Measurements from ENCODE around the gene TEX13D.

Gene TEX13D

DNA sequence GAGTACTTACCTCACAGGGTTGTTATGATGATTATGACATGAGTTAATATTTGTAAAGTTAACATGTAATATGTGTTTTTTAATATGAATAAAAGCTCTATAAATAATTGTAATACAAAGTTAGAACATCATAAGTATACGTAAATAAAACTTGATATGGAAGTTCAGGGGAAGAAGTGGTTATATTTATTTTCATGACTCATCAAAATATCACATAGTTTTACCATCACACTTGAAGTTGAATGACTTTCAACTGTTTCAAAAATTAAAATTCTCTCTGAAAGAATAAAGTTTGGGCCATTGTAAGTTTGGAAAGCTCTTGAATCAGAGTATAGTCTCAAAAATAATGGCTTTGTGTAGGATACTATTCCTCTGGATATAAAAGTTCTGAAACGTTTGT is 22.2 kb downstream of the TEX13D start:
- Histone ChIP-seq H3K23ac (ENCODE audit: low read length) (no peak overlapping the region), H3K4ac (ENCODE audit: low read depth, low read length) (no peak overlapping the region), H3K4me1 (ENCODE audit: control insufficient read depth, low read depth, low read length) (no peaks in the 10 kb centered on the region), H3K56ac (ENCODE audit: low read length) (no peak overlapping the region), H2BK5ac (ENCODE audit: low read length) (no peak overlapping the region), H3K79me2 (ENCODE audit: control insufficient read depth, insufficient read depth, low read length) (no peaks in the 10 kb centered on the region), H2BK15ac (replicated peaks; ENCODE audit: low read depth) (no peak overlapping the region), H2AK5ac (ENCODE audit: low read length) (no peak overlapping the region), H2BK120ac (ENCODE audit: low read depth, low read length) (no peak overlapping the region), H3K79me1 (ENCODE audit: low read length) (no peaks in the 10 kb centered on the region), H3K36me3 (ENCODE audit: control insufficient read depth, insufficient read depth, low read length) (no peaks in the 10 kb centered on the region), H3K4me2 (ENCODE audit: low read length) (no peak overlapping the region), H4K5ac (ENCODE audit: low read length) (no peak overlapping the region), H3K9ac (ENCODE audit: low read length) (no peak overlapping the region), H3K27me3 (ENCODE audit: insufficient read depth, low read length, poor library complexity) (no peaks in the 10 kb centered on the region), H3K18ac (ENCODE audit: low read length) (no peak overlapping the region), H3K4me3 (ENCODE audit: low read length) (no peak overlapping the region), H4K8ac (ENCODE audit: low read depth, low read length) (no peak overlapping the region), H3K27ac (ENCODE audit: low read depth, low read length) (no peak overlapping the region)
- no CpG with 5 or more reads among the region's 2 CpGs for WGBS (ENCODE audit: extremely low coverage, insufficient coverage, low lambda C conversion rate)
- DNase-seq, result no peak

GRCh38 chrX:124358800-124359383 is 26.4 kb downstream of the TEX13D start:
- no CpG with 5 or more reads among the region's 3 CpGs for WGBS (ENCODE audit: extremely low coverage, insufficient coverage, low lambda C conversion rate)
- Histone ChIP-seq H4K8ac (ENCODE audit: low read depth, low read length) (no peak overlapping the region), H3K79me1 (ENCODE audit: low read length) (no peaks in the 10 kb centered on the region), H4K5ac (ENCODE audit: low read length) (no peak overlapping the region), H3K4me3 (ENCODE audit: low read length) (no peak overlapping the region), H3K18ac (ENCODE audit: low read length) (no peak overlapping the region), H3K27me3 (ENCODE audit: insufficient read depth, low read length, poor library complexity) (no peaks in the 10 kb centered on the region), H2BK5ac (ENCODE audit: low read length) (no peak overlapping the region), H3K23ac (ENCODE audit: low read length) (no peak overlapping the region), H3K9ac (ENCODE audit: low read length) (no peak overlapping the region), H3K36me3 (ENCODE audit: control insufficient read depth, insufficient read depth, low read length) (no peaks in the 10 kb centered on the region), H3K4me2 (ENCODE audit: low read length) (no peak overlapping the region), H2BK15ac (replicated peaks; ENCODE audit: low read depth) (no peak overlapping the region), H3K27ac (ENCODE audit: low read depth, low read length) (no peak overlapping the region), H3K56ac (ENCODE audit: low read length) (no peak overlapping the region), H3K79me2 (ENCODE audit: control insufficient read depth, insufficient read depth, low read length) (no peaks in the 10 kb centered on the region), H2BK120ac (ENCODE audit: low read depth, low read length) (no peak overlapping the region), H3K4me1 (ENCODE audit: control insufficient read depth, low read depth, low read length) (no peaks in the 10 kb centered on the region), H2AK5ac (ENCODE audit: low read length) (no peak overlapping the region), H3K4ac (ENCODE audit: low read depth, low read length) (no peak overlapping the region)
- DNase-seq, result peak; percentile 5

DNA sequence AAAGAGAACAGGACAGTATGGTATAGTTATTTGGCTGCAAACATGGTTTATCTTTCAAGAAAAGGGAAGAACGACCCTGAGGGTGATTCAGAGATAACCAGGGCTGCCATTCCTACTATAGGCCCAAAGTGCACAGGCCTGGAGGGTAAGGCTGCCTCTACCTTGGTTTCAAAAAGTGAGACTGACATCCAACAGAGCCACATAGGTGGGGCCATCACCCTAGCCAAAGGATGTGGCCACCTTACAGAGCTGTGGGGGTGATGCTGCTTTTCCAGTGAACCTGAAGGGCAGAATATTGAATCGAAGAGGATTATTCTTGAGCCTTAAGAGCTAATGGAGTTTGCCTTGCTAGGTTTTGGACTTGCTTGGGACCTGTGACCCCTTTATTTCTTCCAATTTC is 29.6 kb downstream of the TEX13D start:
- Histone ChIP-seq H3K27ac (ENCODE audit: low read depth, low read length) (no peak overlapping the region), H4K8ac (ENCODE audit: low read depth, low read length) (no peak overlapping the region)
- whole genome bisulfite sequencing (ENCODE audit: extremely low coverage, insufficient coverage, low lambda C conversion rate), result no CpG with 5 or more reads among the region's 2 CpGs

GRCh38 chrX:124362761-124363160 is 30.3 kb downstream of the TEX13D start:
- no peak overlapping the region for H3K56ac ChIP-seq (ENCODE audit: low read length)
- no peaks in the 10 kb centered on the region for H3K27me3 ChIP-seq (ENCODE audit: insufficient read depth, low read length, poor library complexity)
- H3K36me3 ChIP-seq (ENCODE audit: control insufficient read depth, insufficient read depth, low read length), result no peaks in the 10 kb centered on the region
- H3K9ac ChIP-seq (ENCODE audit: low read length), result no peak overlapping the region
- no peak overlapping the region for H2BK120ac ChIP-seq (ENCODE audit: low read depth, low read length)
- H3K4me2 ChIP-seq (ENCODE audit: low read length), result no peak overlapping the region
- H3K18ac ChIP-seq (ENCODE audit: low read length), result no peak overlapping the region
- H3K79me2 ChIP-seq (ENCODE audit: control insufficient read depth, insufficient read depth, low read length), result no peaks in the 10 kb centered on the region
- no CpG with 5 or more reads among the region's 1 CpG for WGBS (ENCODE audit: extremely low coverage, insufficient coverage, low lambda C conversion rate)
- H4K8ac ChIP-seq (ENCODE audit: low read depth, low read length), result no peak overlapping the region
- H3K4me1 ChIP-seq (ENCODE audit: control insufficient read depth, low read depth, low read length), result no peaks in the 10 kb centered on the region
- H2AK5ac ChIP-seq (ENCODE audit: low read length), result no peak overlapping the region
- no peak overlapping the region for H3K4me3 ChIP-seq (ENCODE audit: low read length)
- H2BK5ac ChIP-seq (ENCODE audit: low read length), result no peak overlapping the region
- no peak overlapping the region for H3K27ac ChIP-seq (ENCODE audit: low read depth, low read length)
- no peak overlapping the region for H2BK15ac ChIP-seq (replicated peaks; ENCODE audit: low read depth)
- no peak for DNase-seq
- H4K5ac ChIP-seq (ENCODE audit: low read length), result no peak overlapping the region
- no peaks in the 10 kb centered on the region for H3K79me1 ChIP-seq (ENCODE audit: low read length)
- no peak overlapping the region for H3K23ac ChIP-seq (ENCODE audit: low read length)
- no peak overlapping the region for H3K4ac ChIP-seq (ENCODE audit: low read depth, low read length)

More for the DNA sequence above, 29.6 kb downstream of the TEX13D start:
- no peak overlapping the region for H2AK5ac ChIP-seq (ENCODE audit: low read length)
- H3K36me3 ChIP-seq (ENCODE audit: control insufficient read depth, insufficient read depth, low read length), result no peaks in the 10 kb centered on the region
- H3K27me3 ChIP-seq (ENCODE audit: insufficient read depth, low read length, poor library complexity), result no peaks in the 10 kb centered on the region
- no peaks in the 10 kb centered on the region for H3K4me1 ChIP-seq (ENCODE audit: control insufficient read depth, low read depth, low read length)
- H3K9ac ChIP-seq (ENCODE audit: low read length), result no peak overlapping the region
- H3K4me3 ChIP-seq (ENCODE audit: low read length), result no peak overlapping the region
- H3K79me1 ChIP-seq (ENCODE audit: low read length), result no peaks in the 10 kb centered on the region
- no peaks in the 10 kb centered on the region for H3K79me2 ChIP-seq (ENCODE audit: control insufficient read depth, insufficient read depth, low read length)
- no peak overlapping the region for H2BK5ac ChIP-seq (ENCODE audit: low read length)
- H3K4me2 ChIP-seq (ENCODE audit: low read length), result no peak overlapping the region
- no peak for DNase-seq
- H3K23ac ChIP-seq (ENCODE audit: low read length), result no peak overlapping the region
- no peak overlapping the region for H3K56ac ChIP-seq (ENCODE audit: low read length)
- no peak overlapping the region for H2BK15ac ChIP-seq (replicated peaks; ENCODE audit: low read depth)
- no peak overlapping the region for H3K18ac ChIP-seq (ENCODE audit: low read length)
- no peak overlapping the region for H3K4ac ChIP-seq (ENCODE audit: low read depth, low read length)
- H2BK120ac ChIP-seq (ENCODE audit: low read depth, low read length), result no peak overlapping the region
- H4K5ac ChIP-seq (ENCODE audit: low read length), result no peak overlapping the region

GRCh38 chrX:124369722-124370121 is 37.3 kb downstream of the TEX13D start:
- H2BK15ac ChIP-seq (replicated peaks; ENCODE audit: low read depth), result no peak overlapping the region
- no peaks in the 10 kb centered on the region for H3K79me2 ChIP-seq (ENCODE audit: control insufficient read depth, insufficient read depth, low read length)
- no peak overlapping the region for H2AK5ac ChIP-seq (ENCODE audit: low read length)
- no peak overlapping the region for H2BK120ac ChIP-seq (ENCODE audit: low read depth, low read length)
- H3K9ac ChIP-seq (ENCODE audit: low read length), result no peak overlapping the region
- no peak overlapping the region for H3K56ac ChIP-seq (ENCODE audit: low read length)
- H3K36me3 ChIP-seq (ENCODE audit: control insufficient read depth, insufficient read depth, low read length), result no peaks in the 10 kb centered on the region
- no peak overlapping the region for H4K8ac ChIP-seq (ENCODE audit: low read depth, low read length)
- no peak overlapping the region for H3K4me2 ChIP-seq (ENCODE audit: low read length)
- no peak overlapping the region for H4K5ac ChIP-seq (ENCODE audit: low read length)
- H3K79me1 ChIP-seq (ENCODE audit: low read length), result no peaks in the 10 kb centered on the region
- no peak overlapping the region for H3K4ac ChIP-seq (ENCODE audit: low read depth, low read length)
- no peak overlapping the region for H3K18ac ChIP-seq (ENCODE audit: low read length)
- no peak overlapping the region for H2BK5ac ChIP-seq (ENCODE audit: low read length)
- H3K4me1 ChIP-seq (ENCODE audit: control insufficient read depth, low read depth, low read length), result no peaks in the 10 kb centered on the region
- no peak overlapping the region for H3K23ac ChIP-seq (ENCODE audit: low read length)
- DNase-seq, result no peak
- H3K4me3 ChIP-seq (ENCODE audit: low read length), result no peak overlapping the region
- H3K27me3 ChIP-seq (ENCODE audit: insufficient read depth, low read length, poor library complexity), result no peaks in the 10 kb centered on the region
- no peak overlapping the region for H3K27ac ChIP-seq (ENCODE audit: low read depth, low read length)

GRCh38 chrX:124373348-124373747 is 40.9 kb downstream of the TEX13D start:
- no peaks in the 10 kb centered on the region for H3K36me3 ChIP-seq (ENCODE audit: control insufficient read depth, insufficient read depth, low read length)
- H3K79me2 ChIP-seq (ENCODE audit: control insufficient read depth, insufficient read depth, low read length), result no peaks in the 10 kb centered on the region
- H3K79me1 ChIP-seq (ENCODE audit: low read length), result no peaks in the 10 kb centered on the region
- H2BK15ac ChIP-seq (replicated peaks; ENCODE audit: low read depth), result no peak overlapping the region
- H3K56ac ChIP-seq (ENCODE audit: low read length), result no peak overlapping the region
- H3K9ac ChIP-seq (ENCODE audit: low read length), result no peak overlapping the region
- WGBS (ENCODE audit: extremely low coverage, insufficient coverage, low lambda C conversion rate), result no CpG with 5 or more reads among the region's 1 CpG
- H3K4me3 ChIP-seq (ENCODE audit: low read length), result no peak overlapping the region
- no peak overlapping the region for H4K5ac ChIP-seq (ENCODE audit: low read length)
- H3K27ac ChIP-seq (ENCODE audit: low read depth, low read length), result no peak overlapping the region
- H4K8ac ChIP-seq (ENCODE audit: low read depth, low read length), result no peak overlapping the region
- no peak overlapping the region for H2BK120ac ChIP-seq (ENCODE audit: low read depth, low read length)
- no peak overlapping the region for H3K23ac ChIP-seq (ENCODE audit: low read length)
- H2BK5ac ChIP-seq (ENCODE audit: low read length), result no peak overlapping the region
- no peak for DNase-seq
- H2AK5ac ChIP-seq (ENCODE audit: low read length), result no peak overlapping the region
- H3K4me1 ChIP-seq (ENCODE audit: control insufficient read depth, low read depth, low read length), result no peaks in the 10 kb centered on the region
- H3K18ac ChIP-seq (ENCODE audit: low read length), result no peak overlapping the region
- no peak overlapping the region for H3K4ac ChIP-seq (ENCODE audit: low read depth, low read length)
- H3K27me3 ChIP-seq (ENCODE audit: insufficient read depth, low read length, poor library complexity), result no peaks in the 10 kb centered on the region
- no peak overlapping the region for H3K4me2 ChIP-seq (ENCODE audit: low read length)

Measured in mesendoderm (in vitro differentiated cells).